Natural killer cell (primary cell): ENCODE measurements around the gene TNIK. TPM values are rescaled to one million over a fixed set of nuclear protein-coding genes. Genes with fewer than 3 reads are reported as not detected.
A peak's percentile ranks its signal among the peaks of the same experiment; 100 is the strongest.

Experiments used
- ATAC-seq, 3 donors: fragments of 150-1000 bp in 2 of 3; fragments of 200-7000 bp in 1 of 3; cut with Tn5 transposase; 1 replicate in 1 of 3; 2 replicates in 2 of 3; pipeline ENCODE4 v1.10.0; 2021; ENCODE audit warnings: mild to moderate bottlenecking in 2 of 3, moderate library complexity in 2 of 3
- DNase-seq, 2 donors: peaks; one replicate each; pipeline versions ENCODE4 v3.0.0 to v3.0.0-alpha.2; 2013 to 2021; ENCODE audit warnings: mixed read lengths in 1 of 2
- H3K27ac ChIP-seq: one replicate; pipeline ENCODE4 v1.5.1; 2013; ENCODE audit warnings: mild to moderate bottlenecking, low read length
- H3K27me3 ChIP-seq: one replicate; pipeline ENCODE4 v1.6.1; 2013; ENCODE audit warnings: low read length; ENCODE audit not compliant: control insufficient read depth, insufficient read depth
- H3K36me3 ChIP-seq: one replicate; pipeline ENCODE4 v1.6.1; 2013; ENCODE audit warnings: low read length; ENCODE audit not compliant: control insufficient read depth, insufficient read depth
- H3K4me1 ChIP-seq: one replicate; pipeline ENCODE4 v1.6.1; 2013; ENCODE audit warnings: low read length; ENCODE audit not compliant: control insufficient read depth, insufficient read depth
- H3K4me3 ChIP-seq: one replicate; pipeline ENCODE4 v1.5.1; 2013; ENCODE audit warnings: low read length
- H3K9me3 ChIP-seq: one replicate; pipeline ENCODE4 v1.6.1; 2013; ENCODE audit warnings: low read length; ENCODE audit not compliant: control insufficient read depth, insufficient read depth
- H3K27ac Mint-ChIP-seq, 2 donors: one replicate each; pipeline ENCODE4 v1.8.0; 2022; ENCODE audit warnings: mild to moderate bottlenecking in 2 of 2, mixed read lengths in 2 of 2, moderate library complexity in 1 of 2
- H3K27me3 Mint-ChIP-seq, 2 donors: one replicate each; pipeline ENCODE4 v1.8.0; 2022; ENCODE audit warnings: low read depth in 2 of 2, mixed read lengths in 2 of 2
- H3K36me3 Mint-ChIP-seq: one replicate; pipeline ENCODE4 v1.8.0; 2022; ENCODE audit warnings: mixed read lengths
- H3K4me1 Mint-ChIP-seq, 2 donors: one replicate each; pipeline ENCODE4 v1.8.0; 2022; ENCODE audit warnings: mixed read lengths in 2 of 2
- H3K4me3 Mint-ChIP-seq: one replicate; pipeline ENCODE4 v1.8.0; 2022; ENCODE audit warnings: mild to moderate bottlenecking, moderate library complexity, mixed read lengths
- H3K9me3 Mint-ChIP-seq, 2 donors: one replicate each; pipeline ENCODE4 v1.8.0; 2022; ENCODE audit warnings: mixed read lengths in 2 of 2
- WGBS: methylation state at CpG from one replicate; pipeline ENCODE4 v1.1.7; 2013; ENCODE audit warnings: missing lambda C conversion rate; ENCODE audit not compliant: insufficient coverage; 5-methylcytosine and 5-hydroxymethylcytosine counted together
- intact Hi-C: fragments of 100-400 bp; cut with micrococcal nuclease; formaldehyde crosslinking; loops from one replicate; pipeline ENCODE4 v1.14.2; 2022
- total RNA-seq, 4 donors: library from RNA; stranded (reverse); fragments of 120-200 nt in 1 of 4; gene quantifications; one replicate each; pipeline versions ENCODE4 v1.2.3 to v1.2.4, GENCODE V29; 2013 to 2022
- TF ChIP-seq, protein P1 (sequence below): fragments of 200-600 bp; IDR thresholded peaks from one replicate; pipeline ENCODE4 v1.8.0; 2022; ENCODE audit warnings: antibody characterized with exemption

TNIK gene
- total RNA-seq, 3 donors from 2014 or later (not counting 1 experiment from before 2014, with no cell fraction given): 93.7 to 122 (median 119) TPM

DNA sequence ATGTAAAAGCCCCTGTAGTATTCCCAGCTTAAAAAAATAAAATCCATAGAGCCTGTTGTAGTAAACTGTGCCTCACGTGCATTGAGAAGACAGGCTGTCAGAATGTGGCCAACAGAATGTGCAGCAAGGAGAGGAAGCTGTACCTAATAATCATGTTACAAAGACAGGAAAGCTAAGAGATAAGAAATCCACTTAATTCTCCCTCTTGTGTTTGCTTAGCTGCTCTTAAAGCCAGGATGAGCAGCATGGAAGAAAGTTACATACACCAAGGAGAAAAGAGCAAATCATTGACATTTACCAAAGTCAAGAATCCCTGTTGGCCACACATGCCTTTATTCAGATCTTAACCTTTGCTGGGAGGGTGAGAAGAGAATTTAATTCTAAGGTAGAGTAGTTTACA, 85.9 kb downstream of the TNIK start:
- no peak overlapping the region for H3K27ac Mint-ChIP-seq
- Histone ChIP-seq H3K4me3 (no peak overlapping the region), H3K27me3 (no peaks in the 10 kb centered on the region), H3K9me3 (no peaks in the 10 kb centered on the region), H3K36me3 (peaks cover under 1% of the 10 kb centered on the region), H3K4me1 (peaks cover 3% of the 10 kb centered on the region), H3K27ac (no peak overlapping the region)
- ATAC-seq (no peak), DNase-seq (no peak)
- H3K27me3 Mint-ChIP-seq: no peaks in the 10 kb centered on the region
- TF ChIP-seq, protein P1, sequence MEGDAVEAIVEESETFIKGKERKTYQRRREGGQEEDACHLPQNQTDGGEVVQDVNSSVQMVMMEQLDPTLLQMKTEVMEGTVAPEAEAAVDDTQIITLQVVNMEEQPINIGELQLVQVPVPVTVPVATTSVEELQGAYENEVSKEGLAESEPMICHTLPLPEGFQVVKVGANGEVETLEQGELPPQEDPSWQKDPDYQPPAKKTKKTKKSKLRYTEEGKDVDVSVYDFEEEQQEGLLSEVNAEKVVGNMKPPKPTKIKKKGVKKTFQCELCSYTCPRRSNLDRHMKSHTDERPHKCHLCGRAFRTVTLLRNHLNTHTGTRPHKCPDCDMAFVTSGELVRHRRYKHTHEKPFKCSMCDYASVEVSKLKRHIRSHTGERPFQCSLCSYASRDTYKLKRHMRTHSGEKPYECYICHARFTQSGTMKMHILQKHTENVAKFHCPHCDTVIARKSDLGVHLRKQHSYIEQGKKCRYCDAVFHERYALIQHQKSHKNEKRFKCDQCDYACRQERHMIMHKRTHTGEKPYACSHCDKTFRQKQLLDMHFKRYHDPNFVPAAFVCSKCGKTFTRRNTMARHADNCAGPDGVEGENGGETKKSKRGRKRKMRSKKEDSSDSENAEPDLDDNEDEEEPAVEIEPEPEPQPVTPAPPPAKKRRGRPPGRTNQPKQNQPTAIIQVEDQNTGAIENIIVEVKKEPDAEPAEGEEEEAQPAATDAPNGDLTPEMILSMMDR: no peak
- no peaks in the 10 kb centered on the region for H3K9me3 Mint-ChIP-seq
- H3K4me3 Mint-ChIP-seq: no peak overlapping the region
- no peaks in the 10 kb centered on the region for H3K36me3 Mint-ChIP-seq
- peaks cover 8 to 19% of the 10 kb centered on the region in 2 donors for H3K4me1 Mint-ChIP-seq
- WGBS: 62% methylated on average over 1 of the region's 1 CpG
- intact Hi-C loops: no loop called here

DNA sequence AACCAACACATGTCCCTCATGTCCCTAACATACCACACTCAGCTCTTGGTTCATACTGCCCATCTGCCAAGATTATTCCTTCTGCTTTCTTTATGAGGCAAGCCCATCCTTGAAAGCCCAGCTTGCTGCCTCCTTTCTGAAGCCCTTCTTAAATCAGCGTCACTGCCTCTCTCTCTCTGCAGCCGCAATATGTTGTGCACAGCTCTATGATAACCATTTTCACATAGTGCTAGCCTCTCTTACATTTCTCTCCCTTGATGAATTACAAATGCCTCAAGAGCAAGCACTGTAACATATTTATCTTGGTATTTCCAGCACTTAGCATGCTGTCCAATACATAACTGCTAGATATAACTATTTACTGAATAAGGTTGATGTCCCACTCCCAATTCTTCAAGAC, 86.5 kb downstream of the TNIK start:
- Histone ChIP-seq H3K36me3 (peaks cover 4% of the 10 kb centered on the region), H3K27ac (no peak overlapping the region), H3K27me3 (no peaks in the 10 kb centered on the region), H3K9me3 (no peaks in the 10 kb centered on the region), H3K4me3 (no peak overlapping the region), H3K4me1 (peaks cover 3% of the 10 kb centered on the region)
- no peak for ATAC-seq
- H3K4me3 Mint-ChIP-seq: no peak overlapping the region
- intact Hi-C loops: no loop called here
- no peaks in the 10 kb centered on the region for H3K9me3 Mint-ChIP-seq
- no peak for DNase-seq
- no peaks in the 10 kb centered on the region for H3K27me3 Mint-ChIP-seq
- H3K27ac Mint-ChIP-seq: no peak overlapping the region
- no peaks in the 10 kb centered on the region for H3K36me3 Mint-ChIP-seq
- 96% methylated on average over 2 of the region's 2 CpGs for WGBS
- TF ChIP-seq, protein P1: no peak
- peaks cover 4 to 22% of the 10 kb centered on the region in 2 donors for H3K4me1 Mint-ChIP-seq

DNA sequence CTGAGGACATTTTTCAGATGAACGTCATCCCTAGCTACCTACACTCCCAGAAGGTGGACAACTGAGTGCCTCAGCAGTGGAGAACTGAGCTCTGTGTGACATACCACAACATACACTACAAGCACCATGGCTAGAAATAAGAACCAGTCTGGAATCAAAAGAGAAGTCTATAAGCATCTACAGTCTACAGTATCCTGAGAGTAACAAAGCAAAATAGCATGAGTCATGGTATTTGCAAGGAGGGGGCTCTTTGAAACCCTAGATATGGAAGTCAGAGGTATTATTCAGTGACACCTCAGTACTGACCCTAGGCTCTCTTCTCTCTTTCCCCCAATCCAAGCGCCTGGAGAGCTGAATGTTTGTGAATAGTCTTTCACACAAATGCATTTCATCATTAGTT, 87.5 kb downstream of the TNIK start:
- no peak for DNase-seq
- peaks cover 4% of the 10 kb centered on the region for H3K36me3 ChIP-seq
- peaks cover 3% of the 10 kb centered on the region for H3K4me1 ChIP-seq
- Mint-ChIP-seq H3K9me3 (no peaks in the 10 kb centered on the region), H3K27ac (peak overlapping the region in 1 of 2 donors; percentile 37), H3K4me1 (peaks cover 0 to 22% of the 10 kb centered on the region in 2 donors), H3K4me3 (no peak overlapping the region), H3K36me3 (no peaks in the 10 kb centered on the region), H3K27me3 (no peaks in the 10 kb centered on the region)
- no peaks in the 10 kb centered on the region for H3K9me3 ChIP-seq
- ATAC-seq: peak in 1 of 3 donors; percentile 39
- H3K4me3 ChIP-seq: no peak overlapping the region
- TF ChIP-seq, protein P1: no peak
- no peak overlapping the region for H3K27ac ChIP-seq
- WGBS: 98% methylated on average over 2 of the region's 2 CpGs
- intact Hi-C loops: no loop called here
- H3K27me3 ChIP-seq: no peaks in the 10 kb centered on the region

DNA sequence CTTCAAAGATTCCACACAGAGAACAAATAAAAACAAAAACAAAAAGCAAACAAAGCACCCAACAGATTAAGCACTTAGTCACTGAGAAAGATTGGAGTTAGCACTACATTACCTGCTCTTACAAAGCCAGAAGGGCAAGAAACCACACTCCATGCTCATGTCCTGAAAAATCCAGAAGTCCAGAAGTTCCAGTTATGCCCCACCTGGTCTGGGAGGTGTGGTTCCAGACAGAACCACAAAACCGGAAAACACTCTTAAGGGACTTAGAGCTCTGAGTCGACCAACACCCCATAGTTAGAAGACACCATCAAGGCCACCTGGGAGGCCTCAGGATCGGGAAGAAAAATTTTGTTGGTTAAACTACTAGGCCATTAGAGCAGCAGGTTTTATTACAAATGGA, 88.9 kb downstream of the TNIK start:
- Histone ChIP-seq H3K4me3 (no peak overlapping the region), H3K36me3 (peaks cover 4% of the 10 kb centered on the region), H3K9me3 (no peaks in the 10 kb centered on the region), H3K27me3 (no peaks in the 10 kb centered on the region), H3K4me1 (peaks cover 3% of the 10 kb centered on the region), H3K27ac (no peak overlapping the region)
- Mint-ChIP-seq H3K27me3 (no peaks in the 10 kb centered on the region), H3K4me3 (no peak overlapping the region), H3K27ac (peak overlapping the region in 1 of 2 donors; percentile 37), H3K4me1 (peaks cover 5 to 19% of the 10 kb centered on the region in 2 donors), H3K9me3 (no peaks in the 10 kb centered on the region), H3K36me3 (no peaks in the 10 kb centered on the region)
- no peak for ATAC-seq
- WGBS: 67% methylated on average over 2 of the region's 3 CpGs
- intact Hi-C loops: no loop called here
- DNase-seq: no peak
- TF ChIP-seq, protein P1: no peak
